B cell (primary cell): ENCODE measurements around the gene ARAP1.

Experiments used
- EZH2 ChIP-seq: IDR thresholded peaks from 2 replicates; pipeline ENCODE4 v1.6.1; 2012; ENCODE audit warnings: borderline replicate concordance, low read depth, mild to moderate bottlenecking, moderate library complexity, low read length; ENCODE audit not compliant: insufficient read depth, poor library complexity, severe bottlenecking
- TF ChIP-seq, protein P1 (sequence below): fragments of 200-600 bp; IDR thresholded peaks from one replicate; pipeline ENCODE4 v1.8.0; 2022; ENCODE audit warnings: antibody characterized with exemption, mild to moderate bottlenecking

DNA sequence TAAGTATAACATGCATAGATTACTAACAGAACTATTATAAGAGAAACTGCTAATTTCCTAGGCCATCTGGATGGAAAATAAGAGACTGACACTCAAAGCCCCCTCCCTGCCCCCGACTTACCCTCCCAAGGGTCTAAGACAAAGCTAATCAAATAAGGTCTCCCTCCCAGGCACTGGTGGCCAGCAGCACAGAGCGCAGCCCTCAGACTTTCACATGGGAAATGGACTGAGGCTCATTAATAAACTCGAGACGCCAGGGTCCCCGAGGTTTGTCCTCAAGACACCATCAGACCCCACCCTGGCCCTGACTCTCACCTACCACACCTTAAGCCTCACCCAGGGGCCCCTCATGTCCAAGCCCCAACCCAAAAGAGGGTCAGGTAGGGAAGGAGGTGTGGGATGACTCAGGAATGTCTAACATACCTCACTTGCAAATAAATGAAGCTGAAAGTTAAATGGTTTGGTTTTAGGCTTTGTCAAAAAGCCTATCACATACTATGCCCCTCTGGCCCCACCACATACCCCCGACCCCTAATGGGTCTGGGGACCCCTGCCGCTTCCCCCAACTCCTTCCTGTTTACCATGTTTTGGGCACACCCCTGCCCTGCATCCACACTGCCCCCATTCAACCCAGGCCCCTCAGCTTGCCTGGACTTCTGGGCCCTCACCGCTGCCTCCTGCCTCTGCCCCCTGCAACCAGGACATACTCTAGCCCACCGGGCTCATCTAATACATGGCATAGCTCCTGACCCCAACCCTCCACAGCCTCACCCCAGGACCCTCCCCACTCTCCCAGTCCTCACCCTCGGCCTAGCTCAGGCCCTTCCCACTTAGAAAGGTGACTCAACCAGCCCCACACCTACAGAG, 11.4 kb downstream of the ARAP1 start:
- TF ChIP-seq, protein P1, sequence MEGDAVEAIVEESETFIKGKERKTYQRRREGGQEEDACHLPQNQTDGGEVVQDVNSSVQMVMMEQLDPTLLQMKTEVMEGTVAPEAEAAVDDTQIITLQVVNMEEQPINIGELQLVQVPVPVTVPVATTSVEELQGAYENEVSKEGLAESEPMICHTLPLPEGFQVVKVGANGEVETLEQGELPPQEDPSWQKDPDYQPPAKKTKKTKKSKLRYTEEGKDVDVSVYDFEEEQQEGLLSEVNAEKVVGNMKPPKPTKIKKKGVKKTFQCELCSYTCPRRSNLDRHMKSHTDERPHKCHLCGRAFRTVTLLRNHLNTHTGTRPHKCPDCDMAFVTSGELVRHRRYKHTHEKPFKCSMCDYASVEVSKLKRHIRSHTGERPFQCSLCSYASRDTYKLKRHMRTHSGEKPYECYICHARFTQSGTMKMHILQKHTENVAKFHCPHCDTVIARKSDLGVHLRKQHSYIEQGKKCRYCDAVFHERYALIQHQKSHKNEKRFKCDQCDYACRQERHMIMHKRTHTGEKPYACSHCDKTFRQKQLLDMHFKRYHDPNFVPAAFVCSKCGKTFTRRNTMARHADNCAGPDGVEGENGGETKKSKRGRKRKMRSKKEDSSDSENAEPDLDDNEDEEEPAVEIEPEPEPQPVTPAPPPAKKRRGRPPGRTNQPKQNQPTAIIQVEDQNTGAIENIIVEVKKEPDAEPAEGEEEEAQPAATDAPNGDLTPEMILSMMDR, result no peak
- TF ChIP-seq EZH2, result no peak
